Subcutaneous abdominal adipose tissue (tissue), 5 donors: ENCODE data around the gene DYRK1A.

Source experiments
- H3K27ac ChIP-seq: one replicate; pipeline ENCODE4 v1.7.0; 2013; ENCODE audit warnings: low read depth, mild to moderate bottlenecking, inconsistent platforms, low read length, moderate library complexity
- H3K27me3 ChIP-seq, 5 donors: one replicate each; pipeline ENCODE4 v1.7.0; 2013; ENCODE audit warnings: low read length in 5 of 5, inconsistent platforms in 1 of 5; ENCODE audit not compliant: control insufficient read depth in 5 of 5, insufficient read depth in 4 of 5
- H3K36me3 ChIP-seq, 5 donors: one replicate each; pipeline ENCODE4 v1.7.0; 2013; ENCODE audit warnings: low read length in 5 of 5; ENCODE audit not compliant: control insufficient read depth in 5 of 5, insufficient read depth in 5 of 5
- H3K4me1 ChIP-seq, 5 donors: one replicate each; pipeline ENCODE4 v1.7.0; 2013; ENCODE audit warnings: low read length in 5 of 5, mild to moderate bottlenecking in 3 of 5, moderate library complexity in 1 of 5; ENCODE audit not compliant: control insufficient read depth in 5 of 5, insufficient read depth in 5 of 5
- H3K4me3 ChIP-seq, 5 donors: one replicate each; pipeline ENCODE4 v1.7.0; 2013; ENCODE audit warnings: low read length in 5 of 5, low read depth in 1 of 5
- H3K9ac ChIP-seq, 5 donors: one replicate each; pipeline ENCODE4 v1.7.0; 2013; ENCODE audit warnings: low read length in 5 of 5, mild to moderate bottlenecking in 4 of 5, moderate library complexity in 3 of 5
- H3K9me3 ChIP-seq, 5 donors: one replicate each; pipeline ENCODE4 v1.7.0; 2013; ENCODE audit warnings: low read length in 5 of 5; ENCODE audit not compliant: control insufficient read depth in 5 of 5
- donor health status: healthy.
- donor health status: healthy.
- donor health status: healthy.
- donor health status: healthy.
- donor health status: healthy.

Gene DYRK1A

GRCh38 chr21:37339552-37339939 lies 27.0 kb upstream of the DYRK1A start:
- no peaks in the 10 kb centered on the region for H3K27me3 ChIP-seq
- peaks cover 0 to 6% (median 0%) of the 10 kb centered on the region in 5 donors for H3K4me1 ChIP-seq
- no peaks in the 10 kb centered on the region for H3K36me3 ChIP-seq
- no peaks in the 10 kb centered on the region for H3K9me3 ChIP-seq
- no peak overlapping the region for H3K27ac ChIP-seq
- no peak overlapping the region for H3K9ac ChIP-seq
- H3K4me3 ChIP-seq, result no peak overlapping the region

DNA sequence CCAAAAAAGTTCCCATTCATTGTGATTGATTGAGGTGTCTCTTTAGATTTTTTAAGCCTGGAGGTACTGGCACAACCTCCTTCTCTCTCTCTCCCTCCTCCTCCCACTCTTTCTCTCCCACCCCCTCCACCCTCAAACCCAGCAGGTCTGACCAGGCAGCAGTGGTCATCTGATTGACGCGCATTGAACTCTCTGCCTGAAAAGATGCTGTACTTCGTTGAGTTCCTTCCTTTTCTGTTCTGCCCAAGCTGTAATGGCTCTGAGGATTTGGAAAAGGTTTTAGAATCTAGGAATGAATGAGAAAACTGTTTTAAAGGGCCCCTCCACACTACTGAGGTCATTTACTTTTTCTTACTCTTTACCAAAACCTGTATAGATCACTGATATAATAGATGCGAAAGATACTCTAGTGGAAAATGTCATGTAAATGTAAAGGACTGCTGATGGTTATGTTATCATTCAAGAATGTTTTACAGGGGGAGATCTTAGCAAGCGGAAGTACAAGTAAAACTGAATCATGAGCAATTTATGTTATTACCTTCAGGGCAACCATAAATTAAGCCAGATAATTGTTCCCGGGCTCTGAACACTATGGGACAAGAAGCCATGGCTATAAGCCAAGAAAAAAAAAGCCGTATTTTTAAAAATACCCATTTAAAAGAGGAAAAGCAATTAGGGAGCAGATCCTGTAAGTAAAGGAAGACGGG lies 25.2 kb upstream of the DYRK1A start:
- H3K36me3 ChIP-seq, result no peaks in the 10 kb centered on the region
- no peak overlapping the region for H3K9ac ChIP-seq
- H3K4me3 ChIP-seq, result no peak overlapping the region
- peaks cover 0 to 6% (median 0%) of the 10 kb centered on the region in 5 donors for H3K4me1 ChIP-seq
- no peak overlapping the region for H3K27ac ChIP-seq
- no peaks in the 10 kb centered on the region for H3K27me3 ChIP-seq
- no peaks in the 10 kb centered on the region for H3K9me3 ChIP-seq

DNA sequence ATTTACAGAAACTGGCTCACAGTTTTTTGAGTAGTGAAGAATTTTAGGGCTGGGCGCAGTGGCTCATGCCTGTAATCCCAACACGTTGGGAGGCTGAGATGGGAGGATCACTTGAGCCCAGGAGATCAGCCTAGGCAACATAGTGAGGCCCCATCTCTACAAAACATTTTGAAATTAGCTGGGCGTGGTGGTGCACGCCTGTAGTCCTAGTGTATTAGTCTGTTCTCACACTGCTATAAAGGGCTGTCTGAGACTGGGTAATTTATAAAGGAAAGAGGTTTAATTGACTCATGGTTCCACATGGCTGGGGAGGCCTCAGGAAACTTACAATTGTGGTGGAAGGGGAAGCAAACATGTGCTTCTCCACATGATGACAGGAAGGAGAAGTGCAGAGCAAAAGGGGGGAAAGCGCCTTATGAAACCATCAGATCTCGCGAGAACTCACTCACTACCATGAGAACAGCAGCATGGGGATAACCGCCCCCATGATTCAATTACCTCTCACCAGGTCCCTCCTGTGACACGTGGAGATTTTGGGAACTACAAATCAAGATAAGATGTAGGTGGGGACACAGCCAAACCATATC lies 24.4 kb upstream of the DYRK1A start:
- Histone ChIP-seq H3K4me1 (peaks cover 0 to 6% (median 0%) of the 10 kb centered on the region in 5 donors), H3K27ac (no peak overlapping the region), H3K9me3 (no peaks in the 10 kb centered on the region), H3K9ac (no peak overlapping the region), H3K4me3 (no peak overlapping the region), H3K27me3 (no peaks in the 10 kb centered on the region), H3K36me3 (no peaks in the 10 kb centered on the region)

GRCh38 chr21:37346841-37347430 lies 19.6 kb upstream of the DYRK1A start:
- Histone ChIP-seq H3K9ac (no peak overlapping the region), H3K9me3 (peaks cover 2 to 20% (median 10%) of the 10 kb centered on the region in 5 donors)

GRCh38 chr21:37348664-37349063 lies 17.9 kb upstream of the DYRK1A start:
- Histone ChIP-seq H3K27me3 (no peaks in the 10 kb centered on the region), H3K4me3 (no peak overlapping the region), H3K36me3 (no peaks in the 10 kb centered on the region), H3K27ac (no peak overlapping the region), H3K9ac (no peak overlapping the region), H3K9me3 (peaks cover 2 to 20% (median 10%) of the 10 kb centered on the region in 5 donors), H3K4me1 (no peaks in the 10 kb centered on the region)

More at GRCh38 chr21:37346841-37347430, 19.6 kb upstream of the DYRK1A start:
- Histone ChIP-seq H3K4me3 (no peak overlapping the region), H3K36me3 (no peaks in the 10 kb centered on the region), H3K27me3 (no peaks in the 10 kb centered on the region), H3K27ac (no peak overlapping the region), H3K4me1 (no peaks in the 10 kb centered on the region)

DNA sequence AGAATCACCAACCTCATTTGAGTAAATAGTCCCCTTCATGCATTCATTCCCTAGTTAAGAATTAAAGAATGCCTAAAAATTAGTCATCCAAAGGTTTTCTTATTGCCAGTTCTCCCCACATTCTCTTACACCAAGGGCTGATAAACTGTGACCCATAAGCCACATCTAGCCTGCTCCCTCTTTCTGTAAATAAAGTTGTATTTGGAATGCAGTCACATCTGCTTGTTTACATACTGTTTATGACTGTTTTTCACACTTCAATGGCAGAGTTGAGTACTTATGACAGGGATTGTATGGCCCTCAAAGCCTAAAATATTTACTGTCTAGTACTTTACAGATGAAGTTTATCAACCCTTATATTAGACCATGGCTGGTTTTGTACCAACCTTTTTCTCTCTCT lies 16.1 kb upstream of the DYRK1A start:
- peaks cover 2 to 20% (median 10%) of the 10 kb centered on the region in 5 donors for H3K9me3 ChIP-seq
- H3K27me3 ChIP-seq, result no peaks in the 10 kb centered on the region
- H3K4me3 ChIP-seq, result no peak overlapping the region
- H3K36me3 ChIP-seq, result no peaks in the 10 kb centered on the region
- no peaks in the 10 kb centered on the region for H3K4me1 ChIP-seq
- no peak overlapping the region for H3K9ac ChIP-seq
- H3K27ac ChIP-seq, result no peak overlapping the region

- Histone ChIP-seq H3K9me3 (no peaks in the 10 kb centered on the region), H3K9ac (no peak overlapping the region), H3K4me1 (peaks cover 0 to 14% (median 12%) of the 10 kb centered on the region in 5 donors), H3K4me3 (no peak overlapping the region), H3K27me3 (no peaks in the 10 kb centered on the region), H3K27ac (no peak overlapping the region), H3K36me3 (no peaks in the 10 kb centered on the region)
These were observed 9.9 kb upstream of the DYRK1A start for GRCh38 chr21:37356706-37357105.

DNA sequence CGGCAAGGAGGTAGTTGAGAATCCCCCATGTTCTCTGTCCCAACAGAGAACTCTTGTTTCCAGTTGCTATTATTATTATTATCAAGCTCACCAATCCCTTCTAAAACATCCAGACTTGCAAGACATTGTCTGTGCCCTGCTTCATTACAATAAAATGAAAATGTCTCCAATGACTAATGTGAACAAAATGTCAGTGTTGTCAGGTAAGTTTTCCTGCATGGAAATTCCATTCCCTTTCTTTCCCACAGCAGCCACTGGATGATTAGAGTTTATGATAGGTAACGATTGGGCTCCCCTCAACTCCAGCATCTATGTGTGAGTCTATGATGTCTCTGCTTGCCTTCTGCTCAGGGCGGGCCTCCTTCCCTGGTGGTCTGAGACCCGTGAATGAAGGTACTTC lies 8.9 kb upstream of the DYRK1A start:
- Histone ChIP-seq H3K4me3 (no peak overlapping the region), H3K27ac (no peak overlapping the region), H3K36me3 (no peaks in the 10 kb centered on the region), H3K27me3 (no peaks in the 10 kb centered on the region), H3K4me1 (peaks cover 0 to 14% (median 12%) of the 10 kb centered on the region in 5 donors), H3K9me3 (no peaks in the 10 kb centered on the region), H3K9ac (no peak overlapping the region)

DNA sequence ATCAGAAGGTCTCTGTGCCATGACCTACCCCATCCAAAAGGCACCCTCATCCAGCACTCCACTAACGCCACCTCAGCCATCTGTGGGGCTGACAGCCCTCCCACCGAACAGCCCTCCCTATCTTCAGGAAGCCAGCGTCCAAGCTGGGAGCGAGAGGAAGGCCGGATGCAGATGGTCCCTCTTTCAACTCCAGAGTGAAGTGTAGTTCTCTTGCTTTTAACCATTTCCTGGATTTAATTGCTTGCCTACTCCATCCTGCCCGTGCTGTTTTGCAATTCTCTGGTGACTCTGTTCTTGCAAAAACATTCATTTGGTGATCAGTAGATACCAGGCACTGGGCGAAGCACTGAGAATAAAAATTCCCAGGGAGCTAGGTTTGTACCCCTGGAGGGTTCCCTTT lies 8.2 kb upstream of the DYRK1A start:
- no peaks in the 10 kb centered on the region for H3K9me3 ChIP-seq
- peak overlapping the region in 1 of 5 donors; percentile 9 for H3K4me3 ChIP-seq
- H3K27ac ChIP-seq, result no peak overlapping the region
- H3K9ac ChIP-seq, result no peak overlapping the region
- H3K4me1 ChIP-seq, result peaks cover 0 to 14% (median 12%) of the 10 kb centered on the region in 5 donors
- H3K36me3 ChIP-seq, result no peaks in the 10 kb centered on the region
- no peaks in the 10 kb centered on the region for H3K27me3 ChIP-seq

DNA sequence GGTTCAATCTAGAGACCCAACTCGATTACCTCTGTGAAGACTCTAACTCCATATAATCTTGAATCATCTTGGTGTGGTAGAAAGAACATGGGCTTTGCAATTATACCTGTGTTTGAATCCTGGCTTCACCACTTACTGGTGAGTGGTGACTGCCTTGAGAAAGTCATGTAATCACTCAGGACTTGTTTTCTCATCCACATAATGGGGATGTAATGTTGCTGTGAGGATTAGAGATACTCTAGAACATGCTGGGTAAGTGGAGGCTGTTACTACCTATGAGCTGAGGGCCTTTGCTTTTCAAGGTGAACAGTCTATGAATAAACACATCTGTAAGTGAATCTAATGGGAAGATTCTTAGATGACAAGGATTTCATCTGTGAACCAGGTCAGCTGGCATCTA lies 2.6 kb upstream of the DYRK1A start:
- Histone ChIP-seq H3K27me3 (no peaks in the 10 kb centered on the region), H3K4me1 (peaks cover 0 to 20% (median 18%) of the 10 kb centered on the region in 5 donors), H3K36me3 (no peaks in the 10 kb centered on the region), H3K4me3 (no peak overlapping the region), H3K27ac (no peak overlapping the region), H3K9ac (no peak overlapping the region), H3K9me3 (no peaks in the 10 kb centered on the region)
